ENCODE measurements around the gene MYO7A.

- TF ChIP-seq CTCF (IDR thresholded peaks at IDR 0.05; ENCODE audit: low read length) = no peak
- TF ChIP-seq EZH2phosphoT487 (IDR thresholded peaks at IDR 0.05; ENCODE audit: low read length) = no peak
Measured at GRCh38 chr11:77233011-77233410, 105.0 kb downstream of the MYO7A start.

All from MM.1S (cell line).